GM21529 (cell line): ENCODE measurements around the gene CGB8.
"Not testable (repeated sequence)": the region's sequence is repeated elsewhere in the genome, so short reads cannot be mapped to it uniquely, and the experiment has no call there.

Experiments
- ATAC-seq: cut with Tn5 transposase; IDR thresholded peaks from one replicate; pipeline ENCODE4 v1.9.1; 2021; ENCODE audit not compliant: unreplicated experiment

Gene CGB8

DNA sequence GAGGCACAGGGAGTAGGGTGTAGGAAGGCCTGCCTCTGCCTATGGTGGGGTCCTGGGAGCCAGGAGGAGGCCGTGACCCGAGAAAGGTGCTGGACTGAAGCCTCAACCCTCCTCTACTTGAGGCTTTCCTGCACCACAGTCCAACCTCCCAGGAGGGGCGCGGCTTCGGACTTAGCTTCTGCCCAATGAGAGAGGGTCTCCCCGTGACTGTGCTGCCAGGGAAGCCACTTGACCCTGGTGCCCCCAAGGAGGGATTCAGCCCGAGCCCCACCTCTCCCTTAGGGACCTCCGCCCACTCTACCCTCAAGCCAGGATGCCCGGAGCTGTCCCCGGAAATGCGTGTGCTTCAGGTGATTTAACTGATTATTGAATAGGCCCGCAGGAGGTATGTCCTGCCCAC lies at the start of gene CGB8:
CGB8 (minus strand) TSS at position 101 of the 400 bp plus-strand sequence. CDS start 372 bp downstream, outside the sequence.
- ATAC-seq: not testable (repeated sequence)

DNA sequence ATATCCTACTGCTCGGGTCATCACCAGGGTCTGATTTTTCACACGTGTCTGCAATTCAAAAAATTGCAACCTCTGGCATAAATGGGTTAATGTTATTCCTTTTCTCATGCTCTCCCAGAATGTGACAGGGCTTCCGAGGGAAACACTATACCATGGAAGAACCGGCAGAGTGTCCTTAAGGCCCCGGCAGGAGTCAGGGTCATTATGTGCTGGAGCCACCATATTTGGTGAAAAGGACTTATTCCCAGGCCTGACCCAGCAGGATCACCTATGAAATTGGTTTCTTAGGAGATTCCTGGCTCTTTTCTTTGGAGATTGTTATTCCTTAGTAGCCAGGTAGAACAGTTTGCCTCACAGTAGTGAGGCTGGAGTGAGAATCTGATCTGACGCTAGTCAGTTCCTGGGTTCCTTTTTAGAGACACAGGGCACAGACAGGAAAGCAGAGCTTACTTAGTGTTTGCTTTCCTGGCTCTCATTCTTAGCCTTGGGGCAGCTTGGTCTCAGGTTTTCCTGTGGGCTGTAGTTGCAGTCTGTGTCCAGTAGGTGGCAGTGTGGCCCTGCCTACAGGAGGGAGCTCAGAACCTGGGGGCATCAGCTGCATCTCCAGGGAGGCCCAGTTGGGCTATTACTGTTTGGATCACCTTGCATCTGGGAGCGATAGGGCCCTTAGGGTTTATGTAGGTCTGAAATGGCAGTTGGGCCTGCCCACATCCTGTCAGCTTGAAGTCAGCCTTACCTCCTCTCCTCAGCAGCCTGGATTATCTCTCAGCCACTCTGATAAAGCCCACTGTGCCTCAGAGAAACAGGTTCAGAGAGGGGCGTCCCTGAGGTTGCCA lies 48.8 kb upstream of the CGB8 start:
- no peak for ATAC-seq

DNA sequence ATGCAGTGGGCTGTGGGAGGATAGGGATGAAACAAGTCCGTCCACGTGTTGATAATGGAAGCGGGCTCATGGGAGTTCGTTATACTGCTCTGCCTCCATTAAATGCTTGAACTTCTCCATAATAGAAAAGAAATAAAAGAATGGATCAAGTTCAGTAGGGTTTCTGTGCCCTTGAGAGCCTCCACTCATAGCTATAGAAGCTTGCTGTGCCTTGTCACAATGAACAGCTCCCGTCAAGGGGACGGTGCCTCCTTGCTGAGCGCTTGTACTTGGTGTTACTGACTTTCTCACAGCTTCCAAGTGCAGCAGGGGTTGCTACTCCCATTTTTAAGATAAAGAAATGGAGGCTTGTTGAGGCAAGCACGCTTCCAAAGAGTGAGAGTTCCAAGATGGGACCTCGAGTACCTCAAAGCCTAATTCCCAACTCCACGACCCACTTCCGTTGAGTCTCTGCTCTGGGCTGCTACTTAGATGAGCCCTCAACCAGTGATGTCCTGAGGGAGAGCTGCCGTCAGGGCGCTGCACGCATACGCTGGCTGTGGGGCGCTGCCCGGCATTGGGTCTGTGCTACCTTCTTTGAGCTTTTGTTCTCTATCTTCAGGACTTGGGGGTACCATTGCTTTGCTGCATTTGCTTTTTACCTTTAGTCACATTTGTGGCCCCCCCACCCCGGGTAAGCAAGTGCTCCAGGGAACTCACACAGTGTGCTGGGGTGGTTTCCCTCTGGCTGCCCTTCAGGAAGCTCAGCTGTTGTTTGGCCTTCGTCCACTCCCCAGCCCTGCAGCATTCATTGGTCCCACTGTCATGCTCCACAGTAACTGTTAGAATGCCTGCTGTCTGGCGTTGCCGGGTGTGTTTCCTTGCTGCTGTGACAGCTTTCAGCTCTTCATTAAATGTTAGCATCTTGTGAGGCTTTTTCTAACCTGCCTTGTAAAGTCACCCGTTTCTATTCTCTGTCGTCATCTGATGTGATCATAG lies 45.9 kb upstream of the CGB8 start:
- no peak for ATAC-seq

DNA sequence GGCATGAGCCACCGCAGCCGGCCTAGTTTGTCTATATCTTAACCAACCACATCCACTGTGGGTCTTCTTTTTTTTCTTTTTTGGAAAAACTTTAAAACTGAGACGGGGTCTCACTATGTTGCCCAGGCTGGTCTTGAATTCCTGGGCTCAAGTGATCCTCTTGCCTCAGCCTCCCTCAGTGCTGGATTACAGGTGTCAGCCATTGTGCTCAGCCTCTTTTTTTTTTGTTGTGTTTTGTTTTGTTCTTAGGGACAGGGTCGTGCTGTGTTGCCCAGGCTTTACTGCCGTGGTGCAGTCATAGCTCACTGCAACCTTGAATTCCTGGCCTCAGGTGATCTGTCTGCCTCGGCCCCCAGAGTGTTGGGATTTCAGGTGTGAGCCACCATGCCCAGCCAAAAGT lies 43.8 kb upstream of the CGB8 start:
- ATAC-seq: no peak

DNA sequence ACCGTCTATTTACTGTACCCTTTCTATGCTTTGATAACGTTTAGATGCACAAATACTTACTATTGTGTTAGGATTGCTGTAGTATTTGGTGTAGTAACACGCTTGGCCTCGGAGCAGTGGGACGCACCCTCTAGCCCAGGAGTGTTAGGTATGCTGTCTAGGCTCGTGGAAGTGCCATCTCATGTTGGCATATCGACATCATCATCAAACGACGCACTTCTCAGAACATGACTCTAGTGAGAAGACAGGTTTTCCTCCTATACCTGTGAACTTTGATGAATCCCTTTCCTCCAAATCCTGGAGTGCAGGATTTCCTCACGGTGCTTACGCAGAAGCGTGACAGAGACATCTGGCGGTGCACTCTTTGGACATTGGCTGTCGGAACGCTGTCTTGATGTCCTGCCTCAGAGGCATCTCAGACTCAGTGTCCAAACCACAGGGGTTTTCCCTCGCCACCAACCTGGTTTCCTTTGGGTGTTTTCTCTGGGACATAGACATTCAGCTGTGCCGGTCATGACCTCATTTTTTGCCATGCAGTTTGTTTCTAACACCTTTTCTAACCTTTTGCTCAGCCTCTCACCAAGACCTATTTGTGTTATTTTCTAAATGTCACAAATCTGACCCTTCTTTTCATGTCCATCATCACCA lies 42.6 kb upstream of the CGB8 start:
- no peak for ATAC-seq

DNA sequence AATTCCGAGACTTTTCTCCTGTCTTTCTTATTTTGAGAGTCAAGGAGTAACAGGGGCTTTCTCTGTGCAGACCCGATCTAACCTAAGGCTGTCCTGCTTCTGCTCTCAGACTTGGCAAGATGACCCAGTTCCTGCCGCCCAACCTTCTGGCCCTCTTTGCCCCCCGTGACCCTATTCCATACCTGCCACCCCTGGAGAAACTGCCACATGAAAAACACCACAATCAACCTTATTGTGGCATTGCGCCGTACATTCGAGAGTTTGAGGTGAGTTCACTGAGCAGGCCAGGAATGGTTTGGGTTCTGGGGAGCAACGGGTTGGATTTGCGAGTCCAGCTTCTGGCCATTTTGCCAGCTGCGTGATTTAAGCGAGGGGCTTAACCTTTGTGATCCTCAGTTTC lies 37.4 kb upstream of the CGB8 start:
- no peak for ATAC-seq

DNA sequence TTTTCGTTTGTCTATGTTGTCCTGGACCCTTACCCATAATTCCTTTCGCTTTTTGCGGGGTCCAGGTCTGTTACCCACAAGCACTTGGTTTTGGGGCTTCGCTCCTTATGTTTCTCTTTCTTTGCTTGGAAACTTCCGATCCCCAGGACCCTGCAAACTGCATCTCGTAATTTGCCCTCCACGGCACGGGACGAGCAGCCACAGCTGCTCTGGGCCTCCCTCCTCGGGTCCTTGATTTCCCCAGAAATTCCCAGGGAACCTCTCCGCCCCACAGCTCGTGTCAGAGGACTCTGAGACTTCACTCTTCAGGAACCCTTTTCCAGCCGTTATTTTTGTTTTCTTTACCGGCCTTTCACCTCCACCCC lies 36.9 kb upstream of the CGB8 start:
- ATAC-seq: no peak

DNA sequence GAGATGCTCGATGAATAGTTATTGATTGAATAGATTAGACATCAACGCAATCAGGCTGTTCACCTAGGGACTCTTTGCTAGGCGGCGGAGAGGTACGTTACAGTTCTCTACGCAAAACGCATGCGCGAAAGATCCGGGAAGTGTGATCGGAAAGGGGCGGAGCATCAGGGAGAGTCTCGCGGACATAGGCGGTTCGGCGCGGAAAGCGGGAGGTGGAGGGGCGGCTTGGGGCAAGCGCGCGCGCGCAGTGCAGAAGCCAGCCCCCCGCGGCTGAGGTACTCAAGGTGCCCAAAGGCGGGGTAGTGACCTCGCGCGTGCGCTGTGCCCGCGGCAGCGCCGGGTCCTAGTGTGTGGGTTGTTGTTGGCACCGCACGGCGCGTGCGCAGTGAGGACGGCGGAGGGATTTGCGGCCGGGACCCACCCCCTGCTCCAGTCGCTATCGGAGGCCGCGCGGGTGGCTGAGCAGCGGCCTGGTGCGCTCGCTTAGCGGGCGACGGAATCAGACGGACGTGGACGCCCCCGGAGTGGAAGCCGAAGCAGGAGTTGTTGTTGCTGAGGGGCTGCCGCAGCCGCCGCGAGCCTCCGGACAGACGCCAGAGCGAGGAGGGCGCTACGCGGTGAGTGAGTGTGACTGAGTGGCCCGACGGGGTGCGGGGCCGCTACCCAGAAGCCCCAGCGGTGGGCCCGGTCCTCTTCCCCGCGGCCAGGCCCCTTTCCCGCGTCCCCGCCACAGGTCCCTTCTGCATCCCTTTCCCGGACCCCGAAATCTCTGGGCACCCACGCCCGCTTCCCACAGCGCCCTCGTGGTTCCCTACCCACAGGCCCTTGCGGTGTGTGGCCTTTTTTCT lies 36.3 kb upstream of the CGB8 start, which contains the start of gene SNRNP70:
SNRNP70 (plus strand) TSS at position 432 of the 848 bp plus-strand sequence. CDS start 964 bp downstream, outside the sequence.
- ATAC-seq: peak; percentile 88

DNA sequence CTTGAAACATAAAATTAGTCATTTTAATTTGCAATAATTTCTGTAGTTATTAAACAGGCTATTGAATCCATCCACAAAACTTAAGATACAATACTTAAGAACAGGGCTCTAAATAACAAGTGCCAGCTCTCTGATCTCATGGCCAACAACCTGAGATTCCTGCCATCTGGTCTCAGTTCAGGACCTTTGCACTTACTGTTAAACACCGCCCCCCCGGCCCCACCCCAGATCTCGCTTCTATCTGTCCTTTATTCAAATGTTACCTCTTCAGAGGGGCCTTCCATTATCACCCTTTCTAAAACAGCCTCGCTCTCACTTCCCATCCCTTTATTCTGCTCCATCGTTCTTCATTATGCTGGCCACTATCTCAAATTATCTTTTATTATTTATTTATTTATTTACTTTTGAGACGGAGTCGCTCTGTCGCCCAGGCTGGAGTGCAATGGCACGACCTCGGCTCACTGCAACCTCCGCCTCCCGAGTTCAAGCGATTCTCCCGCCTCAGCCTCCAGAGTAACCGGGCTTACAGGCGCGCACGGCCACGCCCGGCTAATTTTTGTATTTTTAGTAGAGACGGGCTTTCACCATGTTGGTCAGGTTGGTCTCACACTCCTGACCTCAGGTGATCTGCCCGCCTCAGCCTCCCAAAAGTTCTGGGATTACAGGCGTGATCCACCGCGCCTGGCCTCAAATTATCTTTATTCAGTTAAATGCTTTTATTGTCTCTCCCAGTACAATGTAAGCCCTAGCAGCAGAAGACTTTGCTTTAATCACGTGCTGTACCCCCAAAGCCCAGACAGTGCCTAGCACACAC lies 35.5 kb upstream of the CGB8 start:
- ATAC-seq: peak; percentile 4

DNA sequence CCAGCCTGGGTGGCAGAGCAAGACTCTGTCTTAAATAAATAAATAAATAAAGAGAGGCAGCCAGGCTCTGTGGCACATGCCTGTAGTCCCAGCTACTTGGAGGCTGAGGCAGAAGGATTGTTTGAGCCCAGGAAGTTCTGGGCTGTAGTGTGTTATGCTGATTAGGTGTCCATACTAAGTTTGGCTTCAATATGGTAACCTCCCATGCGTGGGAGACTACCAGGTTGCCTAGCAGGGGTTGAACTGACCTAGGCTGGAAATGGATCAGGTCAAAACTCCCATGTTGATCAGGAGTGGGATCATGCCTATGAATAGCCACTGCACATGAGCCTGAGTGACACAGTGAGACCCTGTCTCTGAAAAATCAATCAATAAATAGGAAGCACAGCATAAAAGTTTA lies 32.4 kb upstream of the CGB8 start:
- no peak for ATAC-seq

DNA sequence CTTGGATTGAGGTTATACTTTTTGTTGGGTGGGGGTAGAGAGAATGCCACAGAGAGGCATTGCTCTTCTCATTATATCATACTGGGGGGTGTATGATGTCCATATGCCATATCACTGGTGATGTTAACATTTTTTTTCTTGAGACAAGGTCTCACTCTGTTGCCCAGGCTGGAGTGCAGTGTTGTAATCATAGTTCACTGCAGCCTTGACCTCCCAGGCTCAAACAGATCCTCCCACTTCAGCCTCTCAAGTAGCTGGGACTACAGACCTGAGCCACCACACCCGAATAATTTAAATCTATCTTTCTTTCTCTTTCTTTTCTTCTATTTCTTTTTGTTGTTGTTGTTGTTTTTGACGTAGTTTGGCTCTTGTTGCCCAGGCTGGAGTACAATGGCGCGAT lies 31.5 kb upstream of the CGB8 start:
- no peak for ATAC-seq

DNA sequence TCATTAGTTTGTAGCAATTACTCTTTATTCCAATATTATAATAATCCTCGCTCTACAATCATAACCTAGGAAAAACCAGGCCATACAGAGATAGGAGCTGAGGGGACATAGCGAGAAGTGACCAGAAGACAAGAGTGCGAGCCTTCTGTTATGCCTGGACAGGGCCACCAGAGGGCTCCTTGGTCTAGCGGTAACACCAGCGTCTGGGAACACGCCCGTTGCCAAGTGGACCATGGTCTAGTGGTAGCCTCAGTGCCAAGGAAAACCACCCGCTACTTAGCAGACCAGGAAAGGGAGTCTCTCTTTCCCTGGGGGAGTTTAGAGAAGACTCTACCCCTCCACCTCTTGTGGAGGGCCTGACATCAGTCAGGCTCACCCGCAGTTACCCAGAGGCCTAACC lies 26.0 kb upstream of the CGB8 start:
- not testable (repeated sequence) for ATAC-seq

DNA sequence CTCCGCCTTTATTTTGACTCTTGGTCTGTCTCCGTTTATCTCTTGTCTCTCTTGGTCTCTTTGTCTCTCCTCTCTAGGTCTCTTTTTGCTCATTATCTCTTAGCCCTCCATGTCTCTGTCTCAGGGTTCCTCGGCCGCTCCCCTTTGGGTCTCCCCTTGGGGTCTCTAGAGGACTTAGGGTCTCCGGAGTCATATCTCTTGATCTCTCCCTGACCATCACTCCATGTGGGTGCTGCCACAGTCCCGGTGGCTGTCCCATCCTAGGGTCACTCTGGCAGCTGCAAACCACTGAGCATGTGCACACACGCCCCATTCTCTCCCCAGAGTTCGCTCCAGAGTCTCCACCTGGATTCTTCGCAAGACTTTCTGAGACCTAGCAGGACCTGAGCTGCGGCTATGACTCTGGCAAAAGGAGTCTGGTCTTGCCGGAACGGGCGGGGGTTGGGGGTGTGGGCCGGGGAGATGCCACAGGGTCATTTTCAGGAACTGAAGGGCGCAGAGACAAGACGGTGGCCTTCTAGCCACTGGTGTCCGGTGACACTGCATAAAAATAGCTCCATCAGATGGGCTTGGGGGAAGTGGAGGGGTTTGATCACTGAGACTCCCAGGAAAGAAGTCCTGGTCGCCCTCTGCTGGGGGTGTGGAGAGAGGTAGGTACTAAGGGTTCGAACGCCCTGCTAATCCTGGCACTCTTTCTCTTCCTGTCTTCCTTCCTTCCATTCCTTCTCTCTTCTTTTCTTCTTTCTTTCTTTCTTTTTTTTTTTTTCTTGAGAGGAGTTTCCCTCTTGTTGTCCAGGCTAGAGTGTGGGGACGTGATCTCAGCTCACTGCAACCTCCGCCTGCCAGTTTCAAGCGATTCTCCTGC lies 24.8 kb upstream of the CGB8 start:
- no peak for ATAC-seq

DNA sequence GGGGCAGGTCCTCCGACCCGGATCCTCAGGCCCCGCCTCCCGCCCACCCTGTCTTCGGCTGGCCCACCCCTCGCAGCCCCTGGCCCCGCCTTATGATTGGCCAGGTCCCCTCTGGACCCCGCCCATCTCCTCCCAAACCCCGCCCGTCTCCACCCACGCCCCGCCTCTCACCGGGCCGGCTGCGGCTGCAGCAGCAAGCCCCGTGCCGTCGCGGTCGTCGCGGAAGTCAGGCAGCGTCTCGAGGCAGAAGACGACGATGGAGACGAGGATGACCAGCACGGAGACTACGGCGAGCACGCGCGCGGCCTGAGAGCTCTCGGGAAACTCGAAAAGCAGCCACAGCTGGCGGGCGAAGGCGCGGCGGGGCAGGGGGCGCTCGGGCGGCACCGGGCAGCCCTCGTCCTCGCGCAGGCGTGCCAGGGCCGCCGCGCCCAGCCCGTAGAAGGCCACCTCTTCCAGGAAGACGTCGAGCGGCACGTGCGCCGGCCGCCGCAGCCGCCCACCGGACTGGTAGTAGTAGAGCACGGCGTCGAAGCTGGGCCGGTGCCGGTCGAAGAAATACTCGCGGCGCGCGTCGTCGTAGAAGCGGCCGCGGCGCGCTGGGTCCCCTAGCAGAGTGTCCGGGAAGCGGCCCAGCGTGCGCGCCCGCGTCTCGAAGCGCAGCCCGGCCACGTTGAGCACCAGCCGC lies 23.1 kb upstream of the CGB8 start:
- ATAC-seq: no peak

DNA sequence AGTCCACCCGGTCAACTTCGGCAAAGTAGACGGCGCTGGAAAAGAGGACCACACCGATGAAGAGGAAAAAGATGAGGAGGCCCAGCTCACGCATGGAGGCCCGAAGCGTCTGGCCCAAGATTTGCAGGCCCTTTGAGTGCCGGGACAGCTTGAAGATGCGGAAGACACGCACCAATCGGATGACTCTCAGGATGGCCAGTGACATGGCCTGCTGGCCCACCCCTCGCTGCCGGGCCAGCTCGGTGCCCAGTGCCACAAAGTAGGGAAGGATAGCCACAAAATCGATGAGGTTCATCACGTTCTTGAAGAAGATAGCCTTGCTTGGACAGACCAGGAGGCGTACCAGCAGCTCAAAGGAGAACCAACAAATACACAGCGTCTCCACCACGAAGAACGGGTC lies 21.5 kb upstream of the CGB8 start:
- no peak for ATAC-seq

DNA sequence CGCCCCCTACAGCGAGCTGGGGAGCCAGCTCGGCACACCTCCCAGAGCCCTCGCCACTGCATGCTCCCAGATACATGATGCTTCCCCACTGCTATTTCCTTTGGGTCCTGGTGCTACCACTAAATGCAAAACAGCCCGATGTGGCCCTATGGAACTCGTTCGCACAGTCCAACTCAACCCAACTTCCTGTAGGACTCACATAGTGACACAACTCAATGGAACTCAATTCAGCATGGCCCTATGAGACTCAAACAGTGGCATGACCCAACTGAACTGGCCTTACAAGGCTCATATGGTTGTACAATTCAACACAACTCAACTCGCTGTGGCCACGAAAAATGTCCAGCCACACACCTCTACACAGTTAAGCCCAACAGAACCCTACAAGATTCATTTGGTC lies 20.1 kb upstream of the CGB8 start:
- no peak for ATAC-seq

DNA sequence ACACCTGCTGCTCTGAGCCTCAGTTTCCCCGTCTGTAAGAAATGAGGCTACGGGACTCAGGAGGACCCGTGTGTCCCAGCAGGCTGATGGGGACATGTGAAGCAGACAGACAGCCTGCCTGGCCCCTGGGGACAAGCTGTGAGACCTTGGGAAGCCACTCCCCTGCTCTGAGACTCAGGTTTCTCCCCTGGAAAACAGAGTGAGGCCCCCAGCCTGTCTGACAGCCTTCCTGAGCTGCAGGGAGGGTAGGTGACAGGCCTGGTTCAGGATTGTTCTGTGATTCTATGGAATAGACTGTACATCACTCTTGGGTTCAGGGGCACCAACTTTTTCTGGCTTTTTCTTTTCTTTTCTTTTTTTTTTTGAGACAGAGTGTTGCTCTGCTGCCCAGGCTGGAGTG lies 18.6 kb upstream of the CGB8 start:
- ATAC-seq: no peak

DNA sequence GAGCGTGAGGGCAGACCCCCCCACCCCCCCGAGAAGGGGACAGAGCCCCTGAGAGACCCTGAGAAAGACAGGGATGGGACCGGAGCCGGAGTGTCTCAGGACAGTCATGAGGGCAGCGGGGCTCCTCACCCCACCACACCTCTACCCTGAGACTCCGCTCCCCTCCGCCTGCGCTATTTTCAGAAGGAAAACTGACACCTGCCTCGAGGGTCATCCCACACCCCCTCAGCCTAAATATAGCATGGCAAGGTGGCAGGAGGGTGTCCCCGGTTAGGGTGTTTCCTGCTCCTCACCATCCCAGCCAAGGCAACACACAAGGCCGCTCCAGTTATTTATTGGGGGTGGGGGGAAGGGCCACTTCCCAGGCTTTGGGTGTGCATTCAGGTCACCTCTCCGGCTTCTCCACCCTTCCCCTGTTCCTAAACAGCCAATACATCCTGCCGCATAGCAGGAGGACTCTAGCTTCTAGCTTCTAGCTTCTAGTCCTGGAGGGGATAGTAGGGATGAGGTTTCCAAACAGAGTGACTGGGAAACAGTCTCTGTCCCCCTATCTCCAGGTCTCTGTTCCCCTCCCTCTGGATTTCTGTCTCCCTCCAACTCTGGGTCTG lies 17.1 kb upstream of the CGB8 start:
- ATAC-seq: no peak
